ENCODE results near the gene TNFAIP8L1.

The TNFAIP8L1 gene

GRCh38 chr19:4693078-4693350 is 53.7 kb downstream of the TNFAIP8L1 start:
- no peak overlapping the region for H3K4me3 ChIP-seq (ENCODE audit: low read depth, low read length)
- H3K36me3 ChIP-seq (replicated peaks) = peaks cover 83% of the 10 kb centered on the region
- in situ Hi-C loops (cut with HindIII; ENCODE audit: low pct_ligation_motif_present, low sequenced_read_pairs) = no loop called here
- H3K27ac ChIP-seq = no peak overlapping the region
- no peaks in the 10 kb centered on the region for H3K27me3 ChIP-seq (replicated peaks)
- DNase-seq = no peak
- TF ChIP-seq, protein P1, sequence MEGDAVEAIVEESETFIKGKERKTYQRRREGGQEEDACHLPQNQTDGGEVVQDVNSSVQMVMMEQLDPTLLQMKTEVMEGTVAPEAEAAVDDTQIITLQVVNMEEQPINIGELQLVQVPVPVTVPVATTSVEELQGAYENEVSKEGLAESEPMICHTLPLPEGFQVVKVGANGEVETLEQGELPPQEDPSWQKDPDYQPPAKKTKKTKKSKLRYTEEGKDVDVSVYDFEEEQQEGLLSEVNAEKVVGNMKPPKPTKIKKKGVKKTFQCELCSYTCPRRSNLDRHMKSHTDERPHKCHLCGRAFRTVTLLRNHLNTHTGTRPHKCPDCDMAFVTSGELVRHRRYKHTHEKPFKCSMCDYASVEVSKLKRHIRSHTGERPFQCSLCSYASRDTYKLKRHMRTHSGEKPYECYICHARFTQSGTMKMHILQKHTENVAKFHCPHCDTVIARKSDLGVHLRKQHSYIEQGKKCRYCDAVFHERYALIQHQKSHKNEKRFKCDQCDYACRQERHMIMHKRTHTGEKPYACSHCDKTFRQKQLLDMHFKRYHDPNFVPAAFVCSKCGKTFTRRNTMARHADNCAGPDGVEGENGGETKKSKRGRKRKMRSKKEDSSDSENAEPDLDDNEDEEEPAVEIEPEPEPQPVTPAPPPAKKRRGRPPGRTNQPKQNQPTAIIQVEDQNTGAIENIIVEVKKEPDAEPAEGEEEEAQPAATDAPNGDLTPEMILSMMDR (IDR thresholded peaks at IDR 0.05; ENCODE audit: low read depth, low read length, missing control alignments) = no peak

DNA sequence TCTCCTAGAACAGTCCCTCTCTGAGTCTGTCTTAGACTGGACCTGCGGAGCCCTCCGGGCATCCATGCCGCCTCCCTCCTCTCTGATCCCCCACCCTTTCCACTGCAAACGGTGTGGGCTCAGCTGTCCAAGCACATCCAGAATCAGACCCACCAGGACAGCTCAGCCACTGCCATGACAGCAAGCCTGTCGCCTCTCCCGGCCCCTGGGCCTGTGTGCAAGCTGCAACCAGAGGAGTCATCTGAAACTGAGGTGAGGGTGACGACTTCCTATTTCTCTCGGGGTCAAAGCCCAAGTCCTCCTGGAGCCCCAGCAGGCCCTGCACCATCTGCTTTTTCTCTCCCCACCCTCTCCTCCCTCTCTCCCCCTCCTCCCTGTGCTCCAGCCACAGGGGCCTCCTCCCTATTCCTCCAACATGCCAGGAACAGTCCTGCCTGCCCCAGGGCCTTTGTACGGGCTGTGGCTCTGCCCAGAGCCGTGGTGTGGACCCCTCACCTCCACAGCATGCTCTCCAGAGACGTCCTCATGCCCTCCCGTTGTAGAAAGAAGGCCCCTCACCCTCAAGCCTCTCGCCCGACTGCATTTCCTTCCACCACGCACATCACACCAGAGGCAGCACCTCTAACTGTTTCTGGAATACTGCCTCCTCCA is 54.3 kb downstream of the TNFAIP8L1 start:
- in situ Hi-C loops (cut with HindIII; ENCODE audit: low pct_ligation_motif_present, low sequenced_read_pairs) = no loop called here
- Histone ChIP-seq H3K4me3 (ENCODE audit: low read depth, low read length) (no peak overlapping the region), H3K36me3 (replicated peaks) (peaks cover 83% of the 10 kb centered on the region), H3K27ac (peak overlapping the region; percentile 89), H3K27me3 (replicated peaks) (no peaks in the 10 kb centered on the region)
- no peak for DNase-seq
- TF ChIP-seq, protein P1 (IDR thresholded peaks at IDR 0.05; ENCODE audit: low read depth, low read length, missing control alignments) = no peak

GRCh38 chr19:4694211-4694987 is 55.1 kb downstream of the TNFAIP8L1 start:
- TF ChIP-seq, protein P1 (IDR thresholded peaks at IDR 0.05; ENCODE audit: low read depth, low read length, missing control alignments) = no peak
- peak; percentile 96 for DNase-seq
- Histone ChIP-seq H3K27ac (peak overlapping the region; percentile 89), H3K4me3 (ENCODE audit: low read depth, low read length) (no peak overlapping the region), H3K27me3 (replicated peaks) (no peaks in the 10 kb centered on the region), H3K36me3 (replicated peaks) (peaks cover 83% of the 10 kb centered on the region)
- in situ Hi-C loops (cut with HindIII; ENCODE audit: low pct_ligation_motif_present, low sequenced_read_pairs) = no loop called here

GRCh38 chr19:4695224-4695731 is 56.0 kb downstream of the TNFAIP8L1 start:
- Histone ChIP-seq H3K27me3 (replicated peaks) (no peaks in the 10 kb centered on the region), H3K4me3 (ENCODE audit: low read depth, low read length) (no peak overlapping the region), H3K36me3 (replicated peaks) (peaks cover 83% of the 10 kb centered on the region), H3K27ac (peak overlapping the region; percentile 89)
- in situ Hi-C loops (cut with HindIII; ENCODE audit: low pct_ligation_motif_present, low sequenced_read_pairs) = no loop called here
- DNase-seq = no peak
- TF ChIP-seq, protein P1 (IDR thresholded peaks at IDR 0.05; ENCODE audit: low read depth, low read length, missing control alignments) = no peak

DNA sequence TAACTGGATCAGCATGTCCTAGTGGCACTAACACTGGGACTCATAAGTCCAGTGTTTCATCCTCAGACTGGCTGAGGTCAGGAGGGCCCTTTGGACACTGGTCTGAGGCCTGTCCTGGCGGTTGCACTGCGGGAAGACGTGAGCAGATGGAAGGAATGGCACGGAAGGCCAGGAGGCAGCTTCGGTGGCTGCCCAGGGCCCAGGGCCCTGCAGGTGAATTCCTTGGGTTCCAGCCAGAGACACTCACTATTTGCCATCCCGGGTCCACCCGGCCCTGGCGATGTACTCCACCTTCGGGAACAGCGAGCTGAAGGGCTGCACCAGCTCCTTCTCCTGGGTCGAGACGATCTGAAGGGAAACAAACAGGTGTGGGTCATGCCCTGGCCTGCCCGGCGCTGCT is 58.0 kb downstream of the TNFAIP8L1 start:
- Histone ChIP-seq H3K36me3 (replicated peaks) (peaks cover 88% of the 10 kb centered on the region), H3K27ac (peak overlapping the region; percentile 61), H3K27me3 (replicated peaks) (no peaks in the 10 kb centered on the region), H3K4me3 (ENCODE audit: low read depth, low read length) (no peak overlapping the region)
- DNase-seq = no peak
- in situ Hi-C loops (cut with HindIII; ENCODE audit: low pct_ligation_motif_present, low sequenced_read_pairs) = no loop called here
- TF ChIP-seq, protein P1 (IDR thresholded peaks at IDR 0.05; ENCODE audit: low read depth, low read length, missing control alignments) = no peak

Data from brain microvascular endothelial cell (primary cell).